ENCODE data around the gene NTRK3. TPM values are rescaled to one million over a fixed set of nuclear protein-coding genes. Genes with fewer than 3 reads are reported as not detected.

The NTRK3 gene
- total and polyA plus RNA-seq, 2 of the 8 experiments (the other 6 are each of a cell fraction or from before 2014, with no cell fraction given) = 4.5 to 6.8 TPM

DNA sequence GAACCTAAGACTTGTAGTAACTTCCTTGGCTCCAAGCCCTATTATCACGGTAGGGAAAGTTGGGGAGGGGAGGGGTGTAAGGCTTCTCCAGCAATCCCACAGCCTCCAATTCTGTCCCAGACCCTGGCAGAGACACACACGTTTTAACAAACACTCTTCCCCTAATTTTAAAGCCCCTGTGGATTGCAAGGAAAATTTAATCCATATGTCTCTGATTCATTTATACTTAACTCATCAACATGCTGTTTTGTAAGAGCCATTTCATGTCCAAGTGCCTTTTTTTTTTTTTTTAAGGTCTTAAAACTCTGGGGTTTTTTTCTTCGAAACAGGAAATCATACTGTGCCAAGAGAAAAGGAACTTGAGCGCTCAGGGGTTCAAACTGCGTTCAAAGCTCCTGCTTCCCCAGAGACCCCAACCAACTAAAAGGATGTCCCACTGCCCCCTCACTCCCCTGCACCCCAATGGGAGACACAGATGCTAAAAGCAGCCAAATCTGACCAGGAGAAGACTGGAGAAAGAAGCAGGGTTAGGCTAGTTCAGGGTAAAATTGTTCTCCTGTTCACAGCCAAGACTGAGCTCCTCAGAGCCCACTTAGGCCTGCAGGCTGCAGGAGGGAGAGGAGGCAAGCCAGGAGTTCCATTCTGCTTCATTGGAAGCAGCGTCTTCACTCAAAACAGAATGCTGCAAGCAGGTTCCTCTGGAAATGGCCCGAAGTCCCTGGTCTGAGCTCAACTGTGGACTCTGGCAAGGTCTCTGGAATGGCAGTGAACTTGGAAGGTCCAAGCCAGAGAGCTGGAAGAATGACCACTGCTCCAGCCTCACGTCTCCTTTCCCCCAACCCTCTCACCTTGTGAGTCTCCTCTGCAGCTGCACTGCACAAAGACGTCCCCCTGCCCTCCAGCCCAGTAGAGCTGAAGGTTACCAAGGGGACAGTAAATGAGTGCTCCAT is 172.5 kb downstream of the NTRK3 start (continued):
- TF ChIP-seq FOSL1 (IDR thresholded peaks at IDR 0.05; ENCODE audit: insufficient read depth, low read depth, low read length) = no peak
